Neural progenitor cell (in vitro differentiated cells): ENCODE measurements around the gene MTERF1. TPM values are rescaled to one million over a fixed set of nuclear protein-coding genes. Genes with fewer than 3 reads are reported as not detected.
A peak's percentile ranks its signal among the peaks of the same experiment; 100 is the strongest.

ENCODE experiments used
- DNase-seq: peaks from one replicate; pipeline ENCODE4 v3.0.0-alpha.2; 2016; ENCODE audit warnings: low spot score
- H2AFZ ChIP-seq: fragments of 200-600 bp; sonication (generic); replicated peaks from 2 replicates; pipeline ENCODE4 v1.6.1; 2016; ENCODE audit warnings: antibody characterized with exemption
- H3F3A ChIP-seq: fragments of 200-600 bp; sonication (generic); 2 replicates; pipeline ENCODE4 v1.6.1; 2016; ENCODE audit warnings: antibody characterized with exemption, low read depth
- H3K27ac ChIP-seq: fragments of 200-600 bp; sonication (generic); 2 replicates; pipeline ENCODE4 v1.5.1; 2016; ENCODE audit warnings: mild to moderate bottlenecking
- H3K27me3 ChIP-seq: fragments of 200-600 bp; sonication (generic); 2 replicates; pipeline ENCODE4 v1.6.1; 2016; ENCODE audit warnings: mild to moderate bottlenecking, moderate library complexity
- H3K36me3 ChIP-seq: fragments of 200-600 bp; sonication (generic); 2 replicates; pipeline ENCODE4 v1.5.1; 2016
- H3K4me1 ChIP-seq: fragments of 200-600 bp; sonication (generic); 2 replicates; pipeline ENCODE4 v1.6.1; 2016; ENCODE audit warnings: mixed run types
- H3K4me2 ChIP-seq: fragments of 200-600 bp; sonication (generic); 2 replicates; pipeline ENCODE4 v1.6.1; 2016
- H3K4me3 ChIP-seq: fragments of 200-600 bp; sonication (generic); 2 replicates; pipeline ENCODE4 v1.5.1; 2016
- H3K79me2 ChIP-seq: fragments of 200-600 bp; sonication (generic); 2 replicates; pipeline ENCODE4 v1.6.1; 2016; ENCODE audit warnings: low read depth
- H3K9ac ChIP-seq: fragments of 200-600 bp; sonication (generic); 2 replicates; pipeline ENCODE4 v1.6.1; 2016
- H3K9me3 ChIP-seq: fragments of 200-600 bp; sonication (generic); 2 replicates; pipeline ENCODE4 v1.5.1; 2016; ENCODE audit warnings: low read depth
- H4K20me1 ChIP-seq: fragments of 200-600 bp; sonication (generic); 2 replicates; pipeline ENCODE4 v1.6.1; 2016; ENCODE audit warnings: low read depth
- H3K27ac Mint-ChIP-seq: 3 replicates; pipeline ENCODE4 v1.8.0; 2021; ENCODE audit warnings: mixed read lengths
- H3K27me3 Mint-ChIP-seq: 2 replicates; pipeline ENCODE4 v1.8.0; 2022; ENCODE audit warnings: low read depth, mild to moderate bottlenecking, inconsistent platforms, moderate library complexity, mixed read lengths; ENCODE audit not compliant: insufficient read depth
- H3K36me3 Mint-ChIP-seq: 3 replicates; pipeline ENCODE4 v1.8.0; 2021; ENCODE audit warnings: mixed read lengths
- H3K4me1 Mint-ChIP-seq: 3 replicates; pipeline ENCODE4 v1.8.0; 2021; ENCODE audit warnings: mixed read lengths
- H3K4me3 Mint-ChIP-seq: 3 replicates; pipeline ENCODE4 v1.8.0; 2021; ENCODE audit warnings: mild to moderate bottlenecking, moderate library complexity, mixed read lengths
- H3K9me3 Mint-ChIP-seq: 3 replicates; pipeline ENCODE4 v1.8.0; 2020; ENCODE audit warnings: mixed read lengths
- CTCF ChIP-seq: fragments of 200-600 bp; sonication (generic); IDR thresholded peaks from 2 replicates; pipeline ENCODE4 v1.5.1; 2017; ENCODE audit warnings: antibody characterized with exemption, mild to moderate bottlenecking
- EZH2 ChIP-seq: fragments of 200-600 bp; sonication (generic); IDR thresholded peaks from 2 replicates; pipeline ENCODE4 v1.6.1; 2017; ENCODE audit warnings: antibody characterized with exemption, mild to moderate bottlenecking, moderate library complexity
- EZH2phosphoT487 ChIP-seq: fragments of 200-600 bp; sonication (generic); IDR thresholded peaks from 2 replicates; pipeline ENCODE4 v1.6.1; 2017; ENCODE audit warnings: antibody characterized with exemption
- total RNA-seq: library from RNA; depleted of rRNA; stranded (reverse); fragments of >200 nt; gene quantifications from 2 replicates; pipeline ENCODE4 v1.2.3, GENCODE V29; 2015; ENCODE audit warnings: low replicate concordance

MTERF1 gene
- total RNA-seq, 1 donor from 2014 or later = 36.9 TPM

- Histone ChIP-seq H3K4me3 (no peak overlapping the region), H3K9ac (no peak overlapping the region), H3K27ac (no peak overlapping the region), H3K36me3 (no peaks in the 10 kb centered on the region), H3K79me2 (no peaks in the 10 kb centered on the region), H2AFZ (no peak overlapping the region), H3F3A (no peaks in the 10 kb centered on the region), H3K4me2 (peak overlapping the region; percentile 39), H3K4me1 (peaks cover 12% of the 10 kb centered on the region), H3K9me3 (no peaks in the 10 kb centered on the region), H4K20me1 (no peaks in the 10 kb centered on the region), H3K27me3 (no peaks in the 10 kb centered on the region)
- no peaks in the 10 kb centered on the region for H3K36me3 Mint-ChIP-seq
- H3K4me1 Mint-ChIP-seq = peaks cover 18% of the 10 kb centered on the region
- H3K4me3 Mint-ChIP-seq = no peak overlapping the region
- no peaks in the 10 kb centered on the region for H3K27me3 Mint-ChIP-seq
- TF ChIP-seq EZH2 (no peak), EZH2phosphoT487 (no peak), CTCF (no peak)
- no peak overlapping the region for H3K27ac Mint-ChIP-seq
- no peak for DNase-seq
- no peaks in the 10 kb centered on the region for H3K9me3 Mint-ChIP-seq
Measured at GRCh38 chr7:91835826-91836368, 44.6 kb downstream of the MTERF1 start.

GRCh38 chr7:91835091-91835825, 45.2 kb downstream of the MTERF1 start:
- Histone ChIP-seq H3K79me2 (no peaks in the 10 kb centered on the region), H3K36me3 (no peaks in the 10 kb centered on the region), H3F3A (no peaks in the 10 kb centered on the region), H3K4me2 (peak overlapping the region; percentile 39), H3K27ac (no peak overlapping the region), H3K9me3 (no peaks in the 10 kb centered on the region), H3K27me3 (no peaks in the 10 kb centered on the region), H2AFZ (no peak overlapping the region), H3K4me1 (peaks cover 12% of the 10 kb centered on the region), H3K9ac (no peak overlapping the region), H3K4me3 (no peak overlapping the region), H4K20me1 (no peaks in the 10 kb centered on the region)
- Mint-ChIP-seq H3K27me3 (no peaks in the 10 kb centered on the region), H3K4me1 (peaks cover 18% of the 10 kb centered on the region), H3K9me3 (no peaks in the 10 kb centered on the region), H3K27ac (no peak overlapping the region), H3K4me3 (no peak overlapping the region), H3K36me3 (no peaks in the 10 kb centered on the region)
- no peak for TF ChIP-seq CTCF
- TF ChIP-seq EZH2phosphoT487 = no peak
- no peak for TF ChIP-seq EZH2
- no peak for DNase-seq

GRCh38 chr7:91832493-91833045, 47.9 kb downstream of the MTERF1 start:
- Histone ChIP-seq H4K20me1 (no peaks in the 10 kb centered on the region), H3K9ac (no peak overlapping the region), H3K9me3 (no peaks in the 10 kb centered on the region), H3K4me1 (peaks cover 12% of the 10 kb centered on the region), H3K27ac (no peak overlapping the region), H3K4me3 (no peak overlapping the region), H2AFZ (no peak overlapping the region), H3K27me3 (no peaks in the 10 kb centered on the region), H3F3A (no peaks in the 10 kb centered on the region), H3K4me2 (no peak overlapping the region), H3K79me2 (no peaks in the 10 kb centered on the region), H3K36me3 (no peaks in the 10 kb centered on the region)
- peaks cover 18% of the 10 kb centered on the region for H3K4me1 Mint-ChIP-seq
- H3K4me3 Mint-ChIP-seq = no peak overlapping the region
- TF ChIP-seq CTCF = no peak
- no peak for TF ChIP-seq EZH2phosphoT487
- TF ChIP-seq EZH2 = no peak
- H3K36me3 Mint-ChIP-seq = no peaks in the 10 kb centered on the region
- H3K27ac Mint-ChIP-seq = no peak overlapping the region
- H3K27me3 Mint-ChIP-seq = peaks cover 2% of the 10 kb centered on the region
- no peak for DNase-seq
- H3K9me3 Mint-ChIP-seq = no peaks in the 10 kb centered on the region
